Neutrophil (primary cell): ENCODE measurements around the gene TCF19.
"Not testable (repeated sequence)": the region's sequence is repeated elsewhere in the genome, so short reads cannot be mapped to it uniquely, and the experiment has no call there.

ENCODE experiments used
- H3K27ac ChIP-seq: fragments of 200-600 bp; sonication (generic); 2 replicates; pipeline ENCODE4 v1.5.1; 2016; ENCODE audit warnings: mild to moderate bottlenecking, moderate library complexity
- H3K27me3 ChIP-seq: fragments of 200-600 bp; sonication (generic); 2 replicates; pipeline ENCODE4 v1.6.0; 2016; ENCODE audit warnings: mild to moderate bottlenecking
- H3K36me3 ChIP-seq: fragments of 200-600 bp; sonication (generic); 2 replicates; pipeline ENCODE4 v1.5.1; 2017
- H3K4me1 ChIP-seq, 2 experiments: fragments of 200-600 bp in 1 of 2; sonication (generic) in 1 of 2; 1 replicate in 1 of 2; 2 replicates in 1 of 2; pipeline versions ENCODE4 v1.5.1 to v1.6.1; 2013 to 2016; ENCODE audit warnings: low read depth in 1 of 2, low read length in 1 of 2, mild to moderate bottlenecking in 1 of 2, moderate library complexity in 1 of 2; ENCODE audit not compliant: control insufficient read depth in 1 of 2, insufficient read depth in 1 of 2
- H3K4me3 ChIP-seq, 2 experiments: fragments of 200-600 bp in 1 of 2; sonication (generic) in 1 of 2; 1 replicate in 1 of 2; 2 replicates in 1 of 2; pipeline ENCODE4 v1.5.1; 2013 to 2016; ENCODE audit warnings: low read depth in 1 of 2, low read length in 1 of 2, mild to moderate bottlenecking in 1 of 2, moderate library complexity in 1 of 2
- H3K9me3 ChIP-seq: fragments of 200-600 bp; sonication (generic); 2 replicates; pipeline ENCODE4 v1.5.1; 2016
- TF ChIP-seq, protein P1 (sequence below): fragments of 200-600 bp; sonication (generic); IDR thresholded peaks from 2 replicates; pipeline ENCODE4 v1.5.1; 2016; ENCODE audit warnings: antibody characterized with exemption

TCF19 gene

GRCh38 chr6:31161216-31162126 lies 3.1 kb downstream of the TCF19 start:
- peaks cover 25 to 31% of the 10 kb centered on the region in 2 experiments for H3K4me1 ChIP-seq
- no peaks in the 10 kb centered on the region for H3K9me3 ChIP-seq
- no peak overlapping the region for H3K27ac ChIP-seq
- TF ChIP-seq, protein P1, sequence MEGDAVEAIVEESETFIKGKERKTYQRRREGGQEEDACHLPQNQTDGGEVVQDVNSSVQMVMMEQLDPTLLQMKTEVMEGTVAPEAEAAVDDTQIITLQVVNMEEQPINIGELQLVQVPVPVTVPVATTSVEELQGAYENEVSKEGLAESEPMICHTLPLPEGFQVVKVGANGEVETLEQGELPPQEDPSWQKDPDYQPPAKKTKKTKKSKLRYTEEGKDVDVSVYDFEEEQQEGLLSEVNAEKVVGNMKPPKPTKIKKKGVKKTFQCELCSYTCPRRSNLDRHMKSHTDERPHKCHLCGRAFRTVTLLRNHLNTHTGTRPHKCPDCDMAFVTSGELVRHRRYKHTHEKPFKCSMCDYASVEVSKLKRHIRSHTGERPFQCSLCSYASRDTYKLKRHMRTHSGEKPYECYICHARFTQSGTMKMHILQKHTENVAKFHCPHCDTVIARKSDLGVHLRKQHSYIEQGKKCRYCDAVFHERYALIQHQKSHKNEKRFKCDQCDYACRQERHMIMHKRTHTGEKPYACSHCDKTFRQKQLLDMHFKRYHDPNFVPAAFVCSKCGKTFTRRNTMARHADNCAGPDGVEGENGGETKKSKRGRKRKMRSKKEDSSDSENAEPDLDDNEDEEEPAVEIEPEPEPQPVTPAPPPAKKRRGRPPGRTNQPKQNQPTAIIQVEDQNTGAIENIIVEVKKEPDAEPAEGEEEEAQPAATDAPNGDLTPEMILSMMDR = no peak
- peaks cover 19% of the 10 kb centered on the region for H3K36me3 ChIP-seq
- no peak overlapping the region for H3K4me3 ChIP-seq
- no peaks in the 10 kb centered on the region for H3K27me3 ChIP-seq

GRCh38 chr6:31162463-31163165 lies 4.2 kb downstream of the TCF19 start:
- TF ChIP-seq, protein P1 = no peak
- Histone ChIP-seq H3K27ac (no peak overlapping the region), H3K4me1 (peaks cover 20 to 27% of the 10 kb centered on the region in 2 experiments), H3K36me3 (peaks cover 19% of the 10 kb centered on the region), H3K9me3 (no peaks in the 10 kb centered on the region), H3K4me3 (no peak overlapping the region), H3K27me3 (no peaks in the 10 kb centered on the region)

DNA sequence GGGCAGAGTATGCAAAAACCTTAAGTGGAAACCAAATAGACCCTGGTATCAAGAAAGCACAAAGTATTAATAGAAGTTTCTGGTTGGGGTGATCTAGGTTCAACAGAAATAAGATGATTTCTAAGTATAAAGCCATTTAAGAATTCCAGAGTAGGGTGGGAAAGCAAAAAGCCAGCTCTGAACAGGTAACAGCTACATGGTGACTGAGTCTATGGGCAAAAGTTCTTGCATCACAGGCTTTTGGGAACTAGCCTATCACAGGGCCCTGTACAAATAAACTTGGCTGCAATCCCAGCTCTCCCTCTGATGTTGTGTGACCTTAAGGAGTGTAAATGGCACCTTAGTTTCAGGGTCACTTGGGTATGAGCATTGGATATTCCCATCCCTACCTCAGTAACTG lies 5.5 kb downstream of the TCF19 start:
- H3K4me3 ChIP-seq = no peak overlapping the region
- H3K27me3 ChIP-seq = no peaks in the 10 kb centered on the region
- TF ChIP-seq, protein P1 = no peak
- peaks cover 19% of the 10 kb centered on the region for H3K36me3 ChIP-seq
- peaks cover 12 to 16% of the 10 kb centered on the region in 2 experiments for H3K4me1 ChIP-seq
- H3K9me3 ChIP-seq = no peaks in the 10 kb centered on the region
- no peak overlapping the region for H3K27ac ChIP-seq

GRCh38 chr6:31164475-31165063 lies 6.2 kb downstream of the TCF19 start:
- H3K27me3 ChIP-seq, H3K4me3 ChIP-seq, H3K4me1 ChIP-seq, H3K9me3 ChIP-seq, H3K27ac ChIP-seq: not testable (repeated sequence)
- H3K36me3 ChIP-seq = peaks cover 19% of the 10 kb centered on the region

DNA sequence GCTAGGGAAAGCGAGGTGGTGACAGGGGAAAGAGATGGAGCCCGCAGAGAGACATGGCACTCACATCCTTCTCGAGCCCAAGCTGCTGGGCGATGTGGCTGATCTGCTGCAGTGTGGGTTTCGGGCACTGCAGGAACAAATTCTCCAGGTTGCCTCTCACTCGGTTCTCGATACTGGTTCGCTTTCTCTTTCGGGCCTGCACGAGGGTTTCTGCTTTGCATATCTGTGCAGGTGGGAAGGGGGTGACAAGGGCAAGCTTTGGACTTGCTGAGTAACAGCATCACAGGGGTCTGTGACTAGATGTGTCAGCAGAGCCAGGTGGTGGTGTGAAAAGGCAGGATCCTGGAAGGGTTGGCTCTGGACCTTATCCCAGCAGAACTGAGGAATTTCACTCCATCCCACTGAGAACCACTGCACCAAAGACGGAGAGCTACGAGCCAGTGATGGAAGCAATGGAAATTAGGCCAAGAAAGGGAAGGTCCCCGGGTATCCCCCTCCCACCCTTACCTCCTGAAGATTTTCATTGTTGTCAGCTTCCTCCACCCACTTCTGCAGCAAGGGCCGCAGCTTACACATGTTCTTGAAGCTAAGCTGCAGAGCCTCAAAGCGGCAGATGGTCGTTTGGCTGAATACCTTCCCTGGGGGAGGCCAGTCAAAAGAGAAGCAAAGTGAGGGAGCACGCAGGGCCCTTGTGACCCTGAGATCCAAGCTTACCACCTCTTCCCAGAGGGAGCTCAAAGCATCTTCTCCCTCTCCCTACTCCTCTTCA lies 6.9 kb downstream of the TCF19 start:
- not testable (repeated sequence) for H3K27me3 ChIP-seq, H3K4me1 ChIP-seq, H3K9me3 ChIP-seq, H3K27ac ChIP-seq, H3K4me3 ChIP-seq
- peaks cover 19% of the 10 kb centered on the region for H3K36me3 ChIP-seq

GRCh38 chr6:31165986-31166385 lies 7.6 kb downstream of the TCF19 start:
- TF ChIP-seq, protein P1 = no peak
- Histone ChIP-seq H3K4me1 (peaks cover 0 to 7% of the 10 kb centered on the region in 2 experiments), H3K9me3 (no peaks in the 10 kb centered on the region), H3K27me3 (no peaks in the 10 kb centered on the region), H3K36me3 (peaks cover 19% of the 10 kb centered on the region), H3K4me3 (no peak overlapping the region), H3K27ac (no peak overlapping the region)
